Endothelial cell of umbilical vein (primary cell): ENCODE measurements around the gene RNMT. TPM values are rescaled to one million over a fixed set of nuclear protein-coding genes. Genes with fewer than 3 reads are reported as not detected.

Experiments
- BruUV-seq: library from RNA; stranded (reverse); fragments of 400-500 nt; replicated peaks from 2 replicates; lab custom pipeline; 2021; lab: Mats Ljungman, UMichigan
- CTCF ChIA-PET: fragments of 300-600, 350-600 bp; sonication (Branson Sonifier 250); formaldehyde crosslinking; loops from one replicate; lab custom pipeline; 2021; ENCODE audit warnings: antibody characterized with exemption, inconsistent platforms; lab: Charles Lee
- POLR2A ChIA-PET: fragments of 300-600, 350-600 bp; sonication (Branson Sonifier 250); formaldehyde crosslinking; loops from one replicate; lab custom pipeline; 2021; ENCODE audit warnings: antibody characterized with exemption, inconsistent platforms; lab: Charles Lee
- DNase-seq: peaks from one replicate; pipeline ENCODE4 v3.0.0-alpha.2; 2011; ENCODE audit warnings: low read depth, low spot score
- FAIRE-seq: peaks from 2 replicates; lab custom pipeline; 2011; peaks lifted over from hg19 to GRCh38; lab: Jason Lieb, UNC
- H2AFZ ChIP-seq: 2 replicates; pipeline ENCODE4 v1.6.0; 2012; ENCODE audit warnings: low read depth, low read length, control low read depth, inconsistent platforms
- H3K27ac ChIP-seq: 2 replicates; pipeline ENCODE4 v1.5.1; 2011; ENCODE audit warnings: low read depth, mild to moderate bottlenecking, control low read depth, low read length, moderate library complexity; ENCODE audit not compliant: insufficient read depth
- H3K27me3 ChIP-seq, 2 experiments: 2 replicates each; pipeline versions ENCODE4 v1.6.0 to v1.6.1; 2011; ENCODE audit warnings: low read length in 2 of 2, mixed read lengths in 1 of 2; ENCODE audit not compliant: control insufficient read depth in 2 of 2, insufficient read depth in 2 of 2
- H3K36me3 ChIP-seq, 2 experiments: 2 replicates in 1 of 2; 3 replicates in 1 of 2; pipeline ENCODE4 v1.5.1; 2011; ENCODE audit warnings: low read length in 2 of 2, mild to moderate bottlenecking in 1 of 2, moderate library complexity in 1 of 2; ENCODE audit not compliant: control insufficient read depth in 2 of 2, insufficient read depth in 2 of 2; ENCODE audit errors: extremely low read depth in 1 of 2
- H3K4me1 ChIP-seq: 3 replicates; pipeline ENCODE4 v1.5.1; 2011; ENCODE audit warnings: mild to moderate bottlenecking, low read length; ENCODE audit not compliant: control insufficient read depth, insufficient read depth; ENCODE audit errors: extremely low read depth
- H3K4me2 ChIP-seq: 2 replicates; pipeline ENCODE4 v1.6.1; 2011; ENCODE audit warnings: low read length, control low read depth, mixed read lengths; ENCODE audit not compliant: insufficient read depth
- H3K4me3 ChIP-seq, 3 experiments: fragments of 200-600 bp in 1 of 3; sonication (generic), shearing (Covaris generic) in 1 of 3; replicated peaks in 1 of 3; 2 replicates each; pipeline ENCODE4 v1.5.1; 2011 to 2016; ENCODE audit warnings: control low read depth in 3 of 3, low read length in 3 of 3, mild to moderate bottlenecking in 2 of 3, inconsistent platforms in 1 of 3, low read depth in 1 of 3, moderate library complexity in 1 of 3; ENCODE audit not compliant: insufficient read depth in 1 of 3
- H3K79me2 ChIP-seq: 2 replicates; pipeline ENCODE4 v1.6.0; 2012; ENCODE audit warnings: low read length, inconsistent platforms; ENCODE audit not compliant: control insufficient read depth, insufficient read depth
- H3K9ac ChIP-seq: replicated peaks from 2 replicates; pipeline ENCODE3; 2011; ENCODE audit warnings: low read length, control low read depth; ENCODE audit not compliant: insufficient read depth; ENCODE audit errors: extremely low read depth
- H3K9me1 ChIP-seq: replicated peaks from 3 replicates; pipeline ENCODE4 v1.6.0; 2011; ENCODE audit warnings: mild to moderate bottlenecking, low read length; ENCODE audit not compliant: control insufficient read depth, insufficient read depth; ENCODE audit errors: extremely low read depth
- H3K9me3 ChIP-seq: replicated peaks from 2 replicates; pipeline ENCODE4 v1.5.1; 2012; ENCODE audit warnings: low read length, inconsistent platforms; ENCODE audit not compliant: control insufficient read depth, insufficient read depth
- H4K20me1 ChIP-seq: replicated peaks from 2 replicates; pipeline ENCODE3; 2011; ENCODE audit warnings: mild to moderate bottlenecking, low read length; ENCODE audit not compliant: control insufficient read depth, insufficient read depth; ENCODE audit errors: extremely low read depth
- EZH2 ChIP-seq: IDR thresholded peaks from 2 replicates; pipeline ENCODE4 v1.6.1; 2012; ENCODE audit warnings: borderline replicate concordance, low read depth, mild to moderate bottlenecking, moderate library complexity, low read length, inconsistent platforms; ENCODE audit not compliant: severe bottlenecking
- FOS ChIP-seq: IDR thresholded peaks from 2 replicates; pipeline ENCODE4 v1.6.1; 2011; ENCODE audit warnings: mild to moderate bottlenecking, low read length, moderate library complexity, borderline replicate concordance; ENCODE audit not compliant: insufficient read depth
- GATA2 ChIP-seq: IDR thresholded peaks from 2 replicates; pipeline ENCODE4 v1.7.0; 2011; ENCODE audit warnings: low read depth, mild to moderate bottlenecking, moderate library complexity, mixed read lengths, low read length; ENCODE audit not compliant: insufficient read length, insufficient read depth
- JUN ChIP-seq: IDR thresholded peaks from 2 replicates; pipeline ENCODE4 v1.6.1; 2011; ENCODE audit warnings: borderline replicate concordance, low read depth; ENCODE audit not compliant: insufficient read length, insufficient read depth
- MAX ChIP-seq: IDR thresholded peaks from 2 replicates; pipeline ENCODE4 v1.6.1; 2011; ENCODE audit not compliant: insufficient read depth, insufficient read length
- MYC ChIP-seq: IDR thresholded peaks from one replicate; pipeline ENCODE4 v1.6.1; 2011; ENCODE audit warnings: mild to moderate bottlenecking, low read depth, low read length
- POLR2A ChIP-seq: IDR thresholded peaks from 2 replicates; pipeline ENCODE4 v1.6.1; 2012; ENCODE audit warnings: low read depth, mild to moderate bottlenecking, control low read depth, low read length
- POLR2AphosphoS5 ChIP-seq: IDR thresholded peaks from 2 replicates; pipeline ENCODE4 v1.6.1; 2012; ENCODE audit warnings: low read depth, mild to moderate bottlenecking, control low read depth, low read length, moderate library complexity; ENCODE audit not compliant: insufficient read depth
- dilution Hi-C: fragments of 300-500 bp; cut with MboI; formaldehyde crosslinking; loops from one replicate; pipeline ENCODE4 v1.15.0; 2019; ENCODE audit warnings: low sequenced_read_pairs; ENCODE audit not compliant: extremely low pct_ligation_motif_present
- intact Hi-C: fragments of 100-400 bp; cut with micrococcal nuclease; formaldehyde crosslinking; loops from one replicate; pipeline ENCODE4 v1.10.0; 2022
- polyA plus RNA-seq, 4 experiments: library from polyadenylated mRNA; depleted of rRNA in 3 of 4; stranded (reverse) in 3 of 4; unstranded in 1 of 4; fragments of >200 nt; gene quantifications; 2 replicates each; pipeline versions ENCODE4 v1.2.1 to v1.2.3, GENCODE V29; 2011 to 2012; ENCODE audit warnings: missing spikeins in 1 of 4
- total RNA-seq: library from RNA; stranded (reverse); gene quantifications from 2 replicates; pipeline ENCODE4 v1.2.3, GENCODE V29; 2021
- TF ChIP-seq, protein P1 (sequence below), 2 donors: IDR thresholded peaks; 1 replicate in 1 of 2; 2 replicates in 1 of 2; pipeline ENCODE4 v1.5.1; 2011; ENCODE audit warnings: low read length in 2 of 2, mild to moderate bottlenecking in 2 of 2, moderate library complexity in 2 of 2, control low read depth in 1 of 2, inconsistent platforms in 1 of 2, low read depth in 1 of 2; ENCODE audit not compliant: insufficient read depth in 1 of 2; ENCODE audit errors: extremely low read depth in 1 of 2

The RNMT gene
- total and polyA plus RNA-seq, 2 donors (not counting 3 experiments of a cell fraction or from before 2014, with no cell fraction given) = 9.8 to 29.5 TPM

GRCh38 chr18:13730481-13730880 is 4.0 kb downstream of the RNMT start:
- Histone ChIP-seq H3K9ac (no peak overlapping the region), H3K79me2 (peaks cover 41% of the 10 kb centered on the region), H3K27me3 (no peaks in the 10 kb centered on the region), H3K9me3 (no peaks in the 10 kb centered on the region), H3K4me1 (peaks cover 14% of the 10 kb centered on the region), H2AFZ (no peak overlapping the region), H3K4me2 (no peak overlapping the region), H3K27ac (no peak overlapping the region), H3K9me1 (no peaks in the 10 kb centered on the region), H3K36me3 (no peaks in the 10 kb centered on the region), H4K20me1 (no peaks in the 10 kb centered on the region), H3K4me3 (no peak overlapping the region)
- FAIRE-seq (peak; percentile 35), DNase-seq (no peak)
- intact Hi-C loops (no loop called here), dilution Hi-C loops (no loop called here)
- BruUV-seq = no TSS peak
- POLR2A ChIA-PET = no interaction called here
- CTCF ChIA-PET = no interaction called here
- TF ChIP-seq MAX = no peak
- TF ChIP-seq GATA2 = no peak
- TF ChIP-seq, protein P1, sequence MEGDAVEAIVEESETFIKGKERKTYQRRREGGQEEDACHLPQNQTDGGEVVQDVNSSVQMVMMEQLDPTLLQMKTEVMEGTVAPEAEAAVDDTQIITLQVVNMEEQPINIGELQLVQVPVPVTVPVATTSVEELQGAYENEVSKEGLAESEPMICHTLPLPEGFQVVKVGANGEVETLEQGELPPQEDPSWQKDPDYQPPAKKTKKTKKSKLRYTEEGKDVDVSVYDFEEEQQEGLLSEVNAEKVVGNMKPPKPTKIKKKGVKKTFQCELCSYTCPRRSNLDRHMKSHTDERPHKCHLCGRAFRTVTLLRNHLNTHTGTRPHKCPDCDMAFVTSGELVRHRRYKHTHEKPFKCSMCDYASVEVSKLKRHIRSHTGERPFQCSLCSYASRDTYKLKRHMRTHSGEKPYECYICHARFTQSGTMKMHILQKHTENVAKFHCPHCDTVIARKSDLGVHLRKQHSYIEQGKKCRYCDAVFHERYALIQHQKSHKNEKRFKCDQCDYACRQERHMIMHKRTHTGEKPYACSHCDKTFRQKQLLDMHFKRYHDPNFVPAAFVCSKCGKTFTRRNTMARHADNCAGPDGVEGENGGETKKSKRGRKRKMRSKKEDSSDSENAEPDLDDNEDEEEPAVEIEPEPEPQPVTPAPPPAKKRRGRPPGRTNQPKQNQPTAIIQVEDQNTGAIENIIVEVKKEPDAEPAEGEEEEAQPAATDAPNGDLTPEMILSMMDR (IDR thresholded peaks at IDR 0.05; ENCODE audit: extremely low read depth in 1 of 2, insufficient read depth in 1 of 2, low read depth in 1 of 2, low read length in 2 of 2) = no peak
- TF ChIP-seq JUN = no peak
- no peak for TF ChIP-seq POLR2AphosphoS5
- no peak for TF ChIP-seq EZH2
- no peak for TF ChIP-seq FOS
- TF ChIP-seq POLR2A = no peak
- TF ChIP-seq MYC = no peak
